Epithelial cell of proximal tubule (primary cell): ENCODE data around the gene FANCB. TPM values are rescaled to one million over a fixed set of nuclear protein-coding genes. Genes with fewer than 3 reads are reported as not detected.

Experiments used
- DNase-seq: peaks from one replicate; pipeline ENCODE4 v3.0.0-alpha.2; 2011; ENCODE audit warnings: low read depth
- H3K4me3 ChIP-seq: 2 replicates; pipeline ENCODE4 v1.5.1; 2011; ENCODE audit warnings: low read depth, mild to moderate bottlenecking, low read length
- CTCF ChIP-seq: conservative IDR thresholded peaks from 2 replicates; pipeline ENCODE4 v1.5.1; 2012; ENCODE audit warnings: low read depth, mild to moderate bottlenecking, low read length
- total RNA-seq: library from RNA; depleted of rRNA; stranded (reverse); fragments of >200 nt; gene quantifications from 2 replicates; pipeline ENCODE4 v1.2.3, GENCODE V29; 2015

FANCB gene
- total RNA-seq, 1 donor from 2014 or later = 3.0 TPM

GRCh38 chrX:14883826-14884225, 11.0 kb upstream of the FANCB start:
- no peak for TF ChIP-seq CTCF
- no peak overlapping the region for H3K4me3 ChIP-seq
- no peak for DNase-seq

GRCh38 chrX:14875624-14876023, 2.8 kb upstream of the FANCB start:
- DNase-seq = no peak
- no peak for TF ChIP-seq CTCF
- no peak overlapping the region for H3K4me3 ChIP-seq

- DNase-seq = no peak
- TF ChIP-seq CTCF = no peak
- H3K4me3 ChIP-seq = peak overlapping the region; percentile 87
Observed at GRCh38 chrX:14873676-14874049, 794 bp upstream of the FANCB start.

GRCh38 chrX:14872355-14872754, 514 bp downstream of the FANCB start:
- DNase-seq = no peak
- H3K4me3 ChIP-seq = peak overlapping the region; percentile 72
- TF ChIP-seq CTCF = no peak

- no peak for DNase-seq
- H3K4me3 ChIP-seq = no peak overlapping the region
- TF ChIP-seq CTCF = no peak
Observed at GRCh38 chrX:14871767-14872166, 1.1 kb downstream of the FANCB start.

- no peak overlapping the region for H3K4me3 ChIP-seq
- no peak for DNase-seq
- TF ChIP-seq CTCF = no peak
Observed at GRCh38 chrX:14865201-14865600, 7.7 kb downstream of the FANCB start.

GRCh38 chrX:14864631-14865030, 8.2 kb downstream of the FANCB start:
- no peak for TF ChIP-seq CTCF
- no peak overlapping the region for H3K4me3 ChIP-seq
- no peak for DNase-seq
